SK-N-SH (cell line): ENCODE data around the gene POLR2C. TPM values are rescaled to one million over a fixed set of nuclear protein-coding genes. Genes with fewer than 3 reads are reported as not detected.

Experiments
- CTCF ChIA-PET: fragments of 300-600, 350-600 bp; formaldehyde crosslinking; extraction: SDS; loops from one replicate; lab custom pipeline; 2021; lab: Yijun Ruan, JAX
- POLR2A ChIA-PET: fragments of 350-600 bp; sonication (Branson Sonifier 250); formaldehyde crosslinking; extraction: SDS; loops from one replicate; lab custom pipeline; 2020; ENCODE audit warnings: antibody characterized with exemption, inconsistent platforms; lab: Yijun Ruan, JAX
- DNase-seq: peaks from one replicate; pipeline ENCODE4 v3.0.0; 2012
- H2AFZ ChIP-seq: fragments of 200-600 bp; sonication (generic); 2 replicates; pipeline ENCODE4 v1.8.1; 2016; ENCODE audit warnings: antibody characterized with exemption, mild to moderate bottlenecking, low read depth
- H3F3A ChIP-seq: fragments of 200-600 bp; sonication (generic); replicated peaks from 2 replicates; pipeline ENCODE3; 2016; ENCODE audit warnings: antibody characterized with exemption, mild to moderate bottlenecking; ENCODE audit not compliant: insufficient read depth
- H3K27ac ChIP-seq, 2 experiments: fragments of 200-500 bp in 1 of 2; fragments of 200-600 bp in 1 of 2; sonication (Bioruptor generic) in 1 of 2; sonication (generic), shearing (Covaris generic) in 1 of 2; 2 replicates each; pipeline versions ENCODE4 v1.5.1 to v1.6.1; 2014 to 2016; ENCODE audit warnings: low read depth in 2 of 2, inconsistent platforms in 1 of 2, low read length in 1 of 2, mild to moderate bottlenecking in 1 of 2, mixed read lengths in 1 of 2
- H3K27me3 ChIP-seq: fragments of 200-600 bp; sonication (generic), shearing (Covaris generic); 2 replicates; pipeline ENCODE4 v1.6.1; 2016; ENCODE audit warnings: mixed run types; ENCODE audit not compliant: insufficient read depth
- H3K36me3 ChIP-seq, 2 experiments: fragments of 200-500 bp in 1 of 2; fragments of 200-600 bp in 1 of 2; sonication (Bioruptor generic) in 1 of 2; sonication (generic) in 1 of 2; replicated peaks in 1 of 2; 2 replicates each; pipeline versions ENCODE3 to v1.5.1; 2014 to 2016; ENCODE audit warnings: low read length in 1 of 2, mild to moderate bottlenecking in 1 of 2; ENCODE audit not compliant: insufficient read depth in 2 of 2, control insufficient read depth in 1 of 2
- H3K4me1 ChIP-seq, 2 experiments: fragments of 200-500 bp in 1 of 2; fragments of 200-600 bp in 1 of 2; sonication (Bioruptor generic) in 1 of 2; sonication (generic), shearing (Covaris generic) in 1 of 2; 2 replicates each; pipeline versions ENCODE4 v1.5.1 to v1.6.1; 2014 to 2016; ENCODE audit warnings: low read depth in 1 of 2, low read length in 1 of 2, mixed run types in 1 of 2; ENCODE audit not compliant: insufficient read depth in 2 of 2, control insufficient read depth in 1 of 2
- H3K4me2 ChIP-seq: fragments of 200-600 bp; sonication (generic), shearing (Covaris generic); 2 replicates; pipeline ENCODE4 v1.6.1; 2017; ENCODE audit warnings: mixed run types
- H3K4me3 ChIP-seq, 2 experiments: fragments of 200-500 bp in 1 of 2; fragments of 200-600 bp in 1 of 2; sonication (Bioruptor generic) in 1 of 2; sonication (generic), shearing (Covaris generic) in 1 of 2; 2 replicates each; pipeline versions ENCODE4 v1.5.1 to v1.8.1; 2014 to 2016; ENCODE audit warnings: low read depth in 2 of 2, inconsistent platforms in 1 of 2, low read length in 1 of 2, mild to moderate bottlenecking in 1 of 2, mixed read lengths in 1 of 2, moderate library complexity in 1 of 2
- H3K79me2 ChIP-seq: fragments of 200-600 bp; sonication (generic); 2 replicates; pipeline ENCODE4 v1.8.1; 2017; ENCODE audit warnings: mild to moderate bottlenecking; ENCODE audit not compliant: insufficient read depth
- H3K9ac ChIP-seq: fragments of 200-600 bp; sonication (generic); 2 replicates; pipeline ENCODE4 v1.6.1; 2017; ENCODE audit warnings: mixed run types
- H3K9me2 ChIP-seq: fragments of 200-600 bp; sonication (generic); 2 replicates; pipeline ENCODE4 v1.6.1; 2017; ENCODE audit warnings: mixed run types
- H3K9me3 ChIP-seq: fragments of 200-600 bp; sonication (generic); 2 replicates; pipeline ENCODE4 v1.6.1; 2017; ENCODE audit warnings: mixed run types, mild to moderate bottlenecking, moderate library complexity
- H4K20me1 ChIP-seq: fragments of 200-600 bp; sonication (generic); 2 replicates; pipeline ENCODE4 v1.6.1; 2017; ENCODE audit warnings: mild to moderate bottlenecking, mixed run types; ENCODE audit not compliant: insufficient read depth
- CHD2 ChIP-seq: fragments of 150-350 bp; IDR thresholded peaks from 2 replicates; pipeline ENCODE4 v1.6.1; 2018; ENCODE audit warnings: low read length; ENCODE audit not compliant: partially characterized antibody
- EP300 ChIP-seq, 2 experiments: IDR thresholded peaks; 2 replicates each; pipeline versions ENCODE4 v1.4.0 to v1.6.1; 2012; ENCODE audit warnings: borderline replicate concordance in 1 of 2, low read depth in 1 of 2, low read length in 1 of 2
- GABPA ChIP-seq: IDR thresholded peaks from 2 replicates; pipeline ENCODE4 v1.4.0; 2012; ENCODE audit warnings: low read depth, mild to moderate bottlenecking
- JUND ChIP-seq: IDR thresholded peaks from 2 replicates; pipeline ENCODE4 v1.4.0; 2012
- NRF1 ChIP-seq: IDR thresholded peaks from 2 replicates; pipeline ENCODE4 v1.6.1; 2012; ENCODE audit warnings: low read depth, mild to moderate bottlenecking, low read length
- RFX5 ChIP-seq: IDR thresholded peaks from 2 replicates; pipeline ENCODE4 v1.6.1; 2012; ENCODE audit warnings: mild to moderate bottlenecking, improper control_type of control experiment, low read length
- SIN3A ChIP-seq: IDR thresholded peaks from 2 replicates; pipeline ENCODE4 v1.6.1; 2012; ENCODE audit warnings: low read depth, mild to moderate bottlenecking, low read length, moderate library complexity, borderline replicate concordance
- TCF12 ChIP-seq: IDR thresholded peaks from 2 replicates; pipeline ENCODE4 v1.4.0; 2012
- TEAD4 ChIP-seq: IDR thresholded peaks from 2 replicates; pipeline ENCODE4 v1.4.0; 2012; ENCODE audit warnings: mild to moderate bottlenecking, borderline replicate concordance; ENCODE audit not compliant: insufficient read depth
- USF2 ChIP-seq: fragments of 150-350 bp; IDR thresholded peaks from 2 replicates; pipeline ENCODE4 v1.6.1; 2017; ENCODE audit warnings: antibody characterized with exemption, low read length, low read depth, borderline replicate concordance
- WGBS: methylation state at CpG from one replicate; pipeline ENCODE4 v1.1.6; 2017; ENCODE audit warnings: low lambda C conversion rate; 5-methylcytosine and 5-hydroxymethylcytosine counted together
- polyA plus RNA-seq, 3 experiments: library from polyadenylated mRNA; depleted of rRNA; stranded (reverse); fragments of >200 nt; gene quantifications; 2 replicates each; pipeline ENCODE4 v1.2.3, GENCODE V29; 2012
- TF ChIP-seq, protein P1 (sequence below): IDR thresholded peaks from 2 replicates; pipeline ENCODE4 v1.4.0; 2012; ENCODE audit warnings: low read depth, borderline replicate concordance
- TF ChIP-seq, protein P2 (sequence below): fragments of 150-350 bp; IDR thresholded peaks from 2 replicates; pipeline ENCODE4 v1.6.1; 2016; ENCODE audit warnings: mild to moderate bottlenecking, low read depth, low read length

POLR2C gene
- polyA plus RNA-seq, 1 of the 3 experiments (the other 2 are of a cell fraction), result 160 TPM

DNA sequence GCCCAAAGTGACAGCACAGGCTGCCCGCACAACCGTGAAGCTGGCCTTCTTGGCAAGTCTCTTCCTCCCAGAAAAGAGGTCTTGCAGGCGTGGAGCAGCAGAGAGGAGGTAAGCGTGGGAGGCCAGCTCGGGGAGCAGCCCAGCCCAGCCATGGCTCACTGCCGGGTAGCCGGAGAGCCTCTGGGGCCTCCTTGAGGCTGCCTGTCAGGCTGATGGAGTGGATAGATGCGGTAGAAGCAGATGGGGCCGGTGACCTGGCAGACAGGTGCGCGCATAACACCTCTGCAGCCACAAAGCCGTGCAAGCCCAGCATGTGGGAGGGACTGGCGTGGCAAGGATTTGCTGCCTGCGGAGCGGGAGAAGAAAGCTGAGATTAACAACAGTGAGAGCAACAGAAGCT is 40.9 kb downstream of the POLR2C start (continued):
- no peak for TF ChIP-seq TEAD4
- TF ChIP-seq, all 33 proteins: peak for 0

- Histone ChIP-seq H3K9me3 (no peaks in the 10 kb centered on the region), H3K27me3 (no peaks in the 10 kb centered on the region)
Observed at GRCh38 chr16:57504001-57504400, 41.5 kb downstream of the POLR2C start.

DNA sequence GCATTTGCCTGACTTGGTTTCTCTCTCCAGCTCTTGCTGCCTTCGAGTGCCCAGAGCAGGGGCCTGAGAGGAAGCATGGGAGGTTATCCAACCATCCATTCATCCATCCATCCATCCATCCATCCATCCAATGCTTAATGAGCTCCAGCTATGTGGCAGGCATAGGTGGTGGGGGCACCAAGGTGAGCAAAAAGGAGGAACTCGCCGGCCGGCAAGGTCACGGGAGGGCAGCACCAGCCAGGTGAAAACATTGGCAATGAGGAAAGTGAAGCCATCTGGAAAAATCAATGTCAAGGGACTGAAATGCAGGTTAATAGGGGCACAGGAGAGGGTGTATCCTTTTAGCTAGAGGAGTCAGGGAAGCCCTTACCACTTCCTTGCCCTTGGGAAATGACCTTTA is 42.0 kb downstream of the POLR2C start:
- H3F3A ChIP-seq, result no peaks in the 10 kb centered on the region
- no peaks in the 10 kb centered on the region for H3K9me3 ChIP-seq
- TF ChIP-seq NRF1, result no peak
- no peak for TF ChIP-seq JUND
- no peak for TF ChIP-seq CHD2
- no peak for TF ChIP-seq TCF12
- TF ChIP-seq RFX5, result no peak
- TF ChIP-seq, protein P1, sequence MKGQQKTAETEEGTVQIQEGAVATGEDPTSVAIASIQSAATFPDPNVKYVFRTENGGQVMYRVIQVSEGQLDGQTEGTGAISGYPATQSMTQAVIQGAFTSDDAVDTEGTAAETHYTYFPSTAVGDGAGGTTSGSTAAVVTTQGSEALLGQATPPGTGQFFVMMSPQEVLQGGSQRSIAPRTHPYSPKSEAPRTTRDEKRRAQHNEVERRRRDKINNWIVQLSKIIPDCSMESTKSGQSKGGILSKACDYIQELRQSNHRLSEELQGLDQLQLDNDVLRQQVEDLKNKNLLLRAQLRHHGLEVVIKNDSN, result no peak
- TF ChIP-seq, all 33 proteins: peak for 0
- Histone ChIP-seq H3K27ac (peak overlapping the region in 1 of 2 experiments; percentile 35; a peak in 1 of 4 replicates), H3K79me2 (no peaks in the 10 kb centered on the region), H3K36me3 (no peaks in the 10 kb centered on the region), H3K9me2 (no peaks in the 10 kb centered on the region), H3K4me2 (no peak overlapping the region), H3K27me3 (no peaks in the 10 kb centered on the region), H3K9ac (no peak overlapping the region), H3K4me3 (no peak overlapping the region), H2AFZ (no peak overlapping the region), H3K4me1 (peaks cover 0 to 45% of the 10 kb centered on the region in 2 experiments; a peak in 1 of 4 replicates), H4K20me1 (no peaks in the 10 kb centered on the region)
- 90% methylated on average over 5 of the region's 5 CpGs for WGBS
- POLR2A ChIA-PET, result interaction anchor here (1.1 to 1.8 kb wide), 2 partner anchors 19 to 24 kb away, joined by 4 to 8 read pairs; partner anchors contain the start of gene DOK4
- DNase-seq, result no peak
- CTCF ChIA-PET, result interaction anchor here (1.0 to 2.1 kb wide), 2 partner anchors 16 to 204 kb away, joined by 5 to 10 read pairs; no protein-coding TSS in a partner anchor

More at GRCh38 chr16:57504001-57504400, 41.5 kb downstream of the POLR2C start:
- Histone ChIP-seq H3K36me3 (no peaks in the 10 kb centered on the region), H3F3A (no peaks in the 10 kb centered on the region), H3K4me1 (peaks cover 0 to 40% of the 10 kb centered on the region in 2 experiments; a peak in 1 of 4 replicates), H3K4me3 (no peak overlapping the region), H4K20me1 (no peaks in the 10 kb centered on the region), H3K27ac (peak overlapping the region in 1 of 2 experiments; percentile 35; a peak in 2 of 4 replicates), H3K4me2 (no peak overlapping the region), H3K79me2 (no peaks in the 10 kb centered on the region), H2AFZ (no peak overlapping the region), H3K9ac (no peak overlapping the region), H3K9me2 (no peaks in the 10 kb centered on the region)
- DNase-seq, result peak; percentile 77
- TF ChIP-seq EP300 (IDR thresholded peaks at IDR 0.05; ENCODE audit: borderline replicate concordance in 1 of 2, low read depth in 1 of 2, low read length in 1 of 2), result peak in 1 of 2 experiments; percentile 57; a peak in 1 of 4 replicates
- no peak for TF ChIP-seq SIN3A
- TF ChIP-seq GABPA, result no peak
- TF ChIP-seq, protein P2, sequence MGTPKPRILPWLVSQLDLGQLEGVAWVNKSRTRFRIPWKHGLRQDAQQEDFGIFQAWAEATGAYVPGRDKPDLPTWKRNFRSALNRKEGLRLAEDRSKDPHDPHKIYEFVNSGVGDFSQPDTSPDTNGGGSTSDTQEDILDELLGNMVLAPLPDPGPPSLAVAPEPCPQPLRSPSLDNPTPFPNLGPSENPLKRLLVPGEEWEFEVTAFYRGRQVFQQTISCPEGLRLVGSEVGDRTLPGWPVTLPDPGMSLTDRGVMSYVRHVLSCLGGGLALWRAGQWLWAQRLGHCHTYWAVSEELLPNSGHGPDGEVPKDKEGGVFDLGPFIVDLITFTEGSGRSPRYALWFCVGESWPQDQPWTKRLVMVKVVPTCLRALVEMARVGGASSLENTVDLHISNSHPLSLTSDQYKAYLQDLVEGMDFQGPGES, result no peak
- no peak for TF ChIP-seq USF2
- ChIA-PET CTCF (interaction anchor here (1.0 to 2.1 kb wide), 2 partner anchors 16 to 204 kb away, joined by 5 to 10 read pairs; no protein-coding TSS in a partner anchor), POLR2A (interaction anchor here (1.1 to 1.8 kb wide), 2 partner anchors 18 to 23 kb away, joined by 4 to 8 read pairs; partner anchors contain the start of gene DOK4)
- 28% methylated on average over 5 of the region's 6 CpGs for WGBS
